Stomach smooth muscle (tissue), 2 donors: ENCODE results near the gene CCDC18.
"Not testable (repeated sequence)": the region's sequence is repeated elsewhere in the genome, so short reads cannot be mapped to it uniquely, and the experiment has no call there.

Experiments
- H3K27ac ChIP-seq: one replicate; pipeline ENCODE4 v1.7.0; 2013; ENCODE audit warnings: mild to moderate bottlenecking, low read length, inconsistent platforms
- H3K27me3 ChIP-seq, 2 donors: one replicate each; pipeline ENCODE4 v1.7.0; 2013; ENCODE audit warnings: low read length in 2 of 2; ENCODE audit not compliant: insufficient read depth in 2 of 2, control insufficient read depth in 1 of 2
- H3K36me3 ChIP-seq, 2 donors: one replicate each; pipeline ENCODE4 v1.7.0; 2013; ENCODE audit warnings: low read length in 2 of 2; ENCODE audit not compliant: control insufficient read depth in 2 of 2, insufficient read depth in 2 of 2
- H3K4me1 ChIP-seq: one replicate; pipeline ENCODE4 v1.7.0; 2013; ENCODE audit warnings: low read length; ENCODE audit not compliant: control insufficient read depth, insufficient read depth
- H3K4me3 ChIP-seq, 2 donors: one replicate each; pipeline ENCODE4 v1.7.0; 2013; ENCODE audit warnings: low read length in 2 of 2
- H3K9ac ChIP-seq, 2 donors: one replicate each; pipeline ENCODE4 v1.7.0; 2013; ENCODE audit warnings: low read length in 2 of 2, mild to moderate bottlenecking in 1 of 2
- H3K9me3 ChIP-seq, 2 donors: one replicate each; pipeline ENCODE4 v1.7.0; 2013; ENCODE audit warnings: low read length in 2 of 2; ENCODE audit not compliant: control insufficient read depth in 2 of 2
- donor health status: healthy.
- donor health status: Pancreatic carcinoma.

Gene CCDC18

GRCh38 chr1:93257889-93258288, 77.4 kb downstream of the CCDC18 start:
- no peak overlapping the region for H3K4me3 ChIP-seq
- no peaks in the 10 kb centered on the region for H3K4me1 ChIP-seq
- no peaks in the 10 kb centered on the region for H3K27me3 ChIP-seq
- H3K9ac ChIP-seq = no peak overlapping the region
- H3K27ac ChIP-seq = no peak overlapping the region
- peaks cover 0 to 2% of the 10 kb centered on the region in 2 donors for H3K36me3 ChIP-seq
- no peaks in the 10 kb centered on the region for H3K9me3 ChIP-seq

DNA sequence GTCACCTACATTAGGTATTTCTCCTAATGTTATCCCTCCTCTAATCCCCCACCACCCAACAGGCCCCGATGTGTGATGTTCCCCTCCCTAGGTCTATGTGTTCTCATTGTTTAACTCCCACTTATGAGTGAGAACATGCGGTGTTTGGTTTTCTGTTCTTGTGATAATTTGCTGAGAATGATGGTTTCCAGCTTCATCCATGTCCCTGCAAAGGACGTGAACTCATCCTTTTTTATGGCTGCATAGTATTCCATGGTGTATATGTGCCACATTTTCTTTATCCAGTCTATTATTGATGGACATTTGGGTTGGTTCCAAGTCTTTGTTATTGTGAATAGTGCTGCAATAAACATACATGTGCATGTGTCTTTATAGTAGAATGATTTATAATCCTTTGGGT, 80.2 kb downstream of the CCDC18 start:
- H3K4me1 ChIP-seq, H3K27me3 ChIP-seq, H3K4me3 ChIP-seq, H3K9me3 ChIP-seq, H3K27ac ChIP-seq, H3K36me3 ChIP-seq, H3K9ac ChIP-seq: not testable (repeated sequence)

DNA sequence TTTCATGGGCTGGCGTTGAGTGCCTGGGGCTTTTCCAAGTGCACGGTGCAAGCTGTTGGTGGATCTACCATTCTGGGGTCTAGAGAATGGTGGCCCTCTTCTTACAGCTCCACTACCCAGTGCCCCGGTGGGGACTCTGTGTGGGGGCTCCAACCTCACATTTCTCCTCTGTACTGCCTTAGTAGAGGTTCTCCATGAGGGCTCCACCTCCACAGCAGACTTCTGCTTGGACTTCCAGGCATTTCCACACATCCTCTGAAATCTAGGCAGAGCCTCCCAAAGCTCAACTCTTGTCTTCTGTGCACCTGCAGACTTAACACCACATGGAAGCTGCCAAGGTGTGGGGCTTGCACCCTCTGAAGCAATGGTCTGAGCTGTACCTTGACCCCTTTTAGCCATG, 82.1 kb downstream of the CCDC18 start:
- H3K36me3 ChIP-seq = peaks cover 0 to 2% of the 10 kb centered on the region in 2 donors
- no peak overlapping the region for H3K27ac ChIP-seq
- H3K27me3 ChIP-seq = no peaks in the 10 kb centered on the region
- no peaks in the 10 kb centered on the region for H3K4me1 ChIP-seq
- no peak overlapping the region for H3K9ac ChIP-seq
- no peak overlapping the region for H3K4me3 ChIP-seq
- H3K9me3 ChIP-seq = no peaks in the 10 kb centered on the region

- H3K4me1 ChIP-seq, H3K4me3 ChIP-seq, H3K27ac ChIP-seq, H3K27me3 ChIP-seq, H3K9me3 ChIP-seq, H3K9ac ChIP-seq, H3K36me3 ChIP-seq: not testable (repeated sequence)
These were observed 88.4 kb downstream of the CCDC18 start for GRCh38 chr1:93268888-93269287.

DNA sequence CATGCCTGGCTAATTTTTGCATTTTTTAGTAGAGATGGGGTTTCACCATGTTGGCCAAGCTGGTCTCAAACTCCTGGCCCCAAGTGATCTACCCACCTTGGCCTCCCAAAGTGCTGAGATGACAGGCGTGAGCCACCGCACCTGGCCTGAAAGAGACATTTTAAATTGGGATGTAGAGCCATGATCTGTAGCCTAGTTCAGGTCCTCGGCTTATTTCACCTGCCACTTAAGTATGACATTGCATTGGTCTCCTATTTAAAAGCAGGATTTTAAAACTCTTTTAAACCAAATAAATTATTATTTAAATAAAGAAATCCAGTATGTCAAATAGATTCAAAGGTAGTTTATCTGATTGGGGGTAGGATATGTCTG, 94.7 kb downstream of the CCDC18 start:
- not testable (repeated sequence) for H3K27ac ChIP-seq

DNA sequence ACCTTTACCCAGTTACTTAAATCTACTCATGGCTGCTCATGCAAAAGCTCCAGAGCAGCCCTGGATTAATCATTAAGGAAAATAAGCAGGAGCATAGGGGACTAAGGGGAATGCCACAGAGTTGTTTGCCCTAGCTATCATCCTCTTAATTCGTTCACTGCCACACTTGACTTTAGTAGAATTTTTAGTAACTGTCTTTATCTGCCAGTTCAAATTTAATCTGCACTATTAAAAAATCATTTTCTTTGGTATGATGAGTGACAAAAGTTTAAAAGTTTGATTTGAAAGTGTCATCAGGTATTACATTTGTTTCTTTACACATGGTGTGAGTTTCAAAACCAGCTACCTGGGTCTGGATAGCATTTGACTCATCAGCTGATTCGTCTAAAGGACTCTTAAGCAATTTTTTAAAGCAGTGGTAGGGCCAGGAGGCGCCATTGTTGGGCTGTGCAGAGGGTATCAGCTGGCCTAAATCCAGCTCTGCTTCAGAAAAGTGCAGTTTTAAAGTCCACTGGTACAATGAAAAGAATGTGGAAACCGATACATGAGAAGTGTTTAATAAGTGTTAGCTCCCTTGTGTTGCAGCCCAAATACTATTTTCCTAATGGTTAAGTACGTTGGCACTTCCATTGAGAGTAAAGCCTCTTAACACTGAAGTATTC, 95.2 kb downstream of the CCDC18 start:
- Histone ChIP-seq H3K4me1 (no peaks in the 10 kb centered on the region), H3K36me3 (no peaks in the 10 kb centered on the region), H3K9ac (no peak overlapping the region), H3K27ac (no peak overlapping the region), H3K4me3 (no peak overlapping the region), H3K27me3 (no peaks in the 10 kb centered on the region), H3K9me3 (no peaks in the 10 kb centered on the region)

More for the DNA sequence above, 94.7 kb downstream of the CCDC18 start:
- not testable (repeated sequence) for H3K36me3 ChIP-seq, H3K4me1 ChIP-seq, H3K27me3 ChIP-seq, H3K9ac ChIP-seq, H3K4me3 ChIP-seq, H3K9me3 ChIP-seq

GRCh38 chr1:93277530-93277929, 97.0 kb downstream of the CCDC18 start:
- not testable (repeated sequence) for H3K27me3 ChIP-seq, H3K4me1 ChIP-seq, H3K9me3 ChIP-seq, H3K27ac ChIP-seq, H3K36me3 ChIP-seq, H3K4me3 ChIP-seq, H3K9ac ChIP-seq

DNA sequence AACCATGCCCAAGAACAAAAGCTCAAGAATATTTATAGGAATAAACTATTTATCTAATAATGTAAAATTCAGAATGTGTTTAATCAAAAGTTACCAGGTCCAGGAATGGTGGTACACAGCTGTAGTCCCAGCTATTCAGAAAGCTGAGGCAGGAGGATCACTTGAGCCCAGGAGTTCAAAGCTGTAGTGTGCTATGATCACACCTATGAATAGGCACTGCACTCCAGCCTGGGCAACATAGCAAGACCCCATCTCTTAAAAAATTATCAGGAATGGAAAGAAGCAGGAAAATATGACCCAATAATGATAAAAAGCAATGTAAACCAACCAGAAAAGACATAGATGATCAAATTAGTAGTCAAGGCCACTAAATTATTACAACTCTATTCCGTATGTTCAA, 103.0 kb downstream of the CCDC18 start:
- H3K36me3 ChIP-seq = peaks cover 0 to 2% of the 10 kb centered on the region in 2 donors
- H3K4me3 ChIP-seq = no peak overlapping the region
- no peaks in the 10 kb centered on the region for H3K4me1 ChIP-seq
- H3K27me3 ChIP-seq = no peaks in the 10 kb centered on the region
- no peak overlapping the region for H3K27ac ChIP-seq
- no peak overlapping the region for H3K9ac ChIP-seq
- H3K9me3 ChIP-seq = no peaks in the 10 kb centered on the region

- Histone ChIP-seq H3K36me3 (peaks cover 2 to 8% of the 10 kb centered on the region in 2 donors), H3K27ac (no peak overlapping the region), H3K4me1 (no peaks in the 10 kb centered on the region), H3K9ac (no peak overlapping the region), H3K27me3 (no peaks in the 10 kb centered on the region), H3K9me3 (no peaks in the 10 kb centered on the region), H3K4me3 (no peak overlapping the region)
These were observed 108.0 kb downstream of the CCDC18 start for GRCh38 chr1:93288558-93288957.

DNA sequence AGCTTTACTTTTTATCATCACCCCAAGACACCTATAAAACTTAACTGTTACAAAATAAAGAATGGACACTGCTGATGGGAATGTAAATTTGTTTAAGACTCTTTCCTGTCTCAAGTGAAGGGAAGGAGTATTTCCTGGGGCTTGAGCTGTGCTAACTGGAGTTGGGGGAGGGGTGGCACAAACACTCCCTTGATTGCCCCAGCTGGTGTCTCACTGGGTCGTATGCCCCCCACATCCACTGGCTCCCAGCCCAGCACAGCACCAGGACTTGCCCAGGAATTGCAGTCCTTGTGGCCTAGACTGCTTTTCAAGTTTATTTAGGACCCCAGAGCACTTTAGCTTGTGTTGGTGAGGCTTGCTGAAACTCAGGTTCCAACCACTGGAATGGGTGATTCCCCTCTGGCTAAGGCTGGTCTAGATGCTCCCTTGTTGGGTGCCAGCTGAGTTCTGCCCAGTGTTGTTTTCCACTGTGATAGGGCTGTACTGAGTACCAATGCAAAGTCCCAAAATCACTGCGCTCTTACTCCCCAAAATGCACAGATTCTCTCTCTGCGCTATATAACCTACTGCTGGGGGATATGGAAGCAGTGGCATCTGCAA, 116.1 kb downstream of the CCDC18 start:
- Histone ChIP-seq H3K9ac (no peak overlapping the region), H3K27ac (no peak overlapping the region), H3K36me3 (no peaks in the 10 kb centered on the region), H3K9me3 (no peaks in the 10 kb centered on the region), H3K4me1 (no peaks in the 10 kb centered on the region), H3K4me3 (no peak overlapping the region), H3K27me3 (no peaks in the 10 kb centered on the region)

GRCh38 chr1:93301131-93301530, 120.6 kb downstream of the CCDC18 start:
- H3K27ac ChIP-seq = no peak overlapping the region
- H3K4me1 ChIP-seq = no peaks in the 10 kb centered on the region
- no peaks in the 10 kb centered on the region for H3K36me3 ChIP-seq
- no peaks in the 10 kb centered on the region for H3K27me3 ChIP-seq
- H3K9me3 ChIP-seq = no peaks in the 10 kb centered on the region
- no peak overlapping the region for H3K9ac ChIP-seq
- H3K4me3 ChIP-seq = no peak overlapping the region
